GM18498 (cell line): ENCODE data around the gene TMEM179.

ENCODE experiments used
- ATAC-seq: cut with Tn5 transposase; IDR thresholded peaks from one replicate; pipeline ENCODE4 v1.9.1; 2021; ENCODE audit warnings: mild to moderate bottlenecking, moderate library complexity; ENCODE audit not compliant: unreplicated experiment

Gene TMEM179

DNA sequence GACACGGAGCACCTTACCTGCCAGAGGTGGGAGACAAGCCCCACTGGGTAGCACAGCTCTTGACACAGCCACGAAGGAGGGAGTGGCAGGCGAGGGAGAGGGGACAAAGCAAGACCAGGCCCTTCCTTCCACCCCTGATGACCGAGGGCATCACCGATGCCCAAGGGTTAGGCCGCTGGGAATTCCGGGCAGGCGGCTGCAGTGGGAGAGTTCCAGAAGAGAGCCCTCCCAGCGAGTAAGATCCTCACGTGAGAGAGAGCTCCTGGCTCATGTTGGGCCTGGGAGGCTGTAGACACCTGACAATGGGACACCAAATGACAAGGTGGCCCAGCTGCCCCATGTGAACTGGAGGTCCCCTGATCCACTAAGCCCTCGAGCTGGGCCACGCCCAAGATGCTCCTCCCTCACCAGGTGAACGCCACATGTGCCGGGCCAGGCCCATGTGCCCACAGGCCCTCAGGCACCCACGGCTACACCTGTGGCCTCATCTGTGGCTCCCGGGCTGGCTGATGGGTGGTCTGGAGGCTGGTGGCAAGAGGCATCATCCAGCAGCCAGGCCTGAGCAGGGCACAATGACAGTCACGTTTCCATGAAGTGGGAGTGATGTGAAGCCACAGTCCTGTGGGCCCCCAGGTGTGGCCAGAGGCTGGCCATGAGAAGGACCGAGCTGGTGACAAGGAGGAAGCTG, 57.1 kb downstream of the TMEM179 start:
- ATAC-seq = no peak

DNA sequence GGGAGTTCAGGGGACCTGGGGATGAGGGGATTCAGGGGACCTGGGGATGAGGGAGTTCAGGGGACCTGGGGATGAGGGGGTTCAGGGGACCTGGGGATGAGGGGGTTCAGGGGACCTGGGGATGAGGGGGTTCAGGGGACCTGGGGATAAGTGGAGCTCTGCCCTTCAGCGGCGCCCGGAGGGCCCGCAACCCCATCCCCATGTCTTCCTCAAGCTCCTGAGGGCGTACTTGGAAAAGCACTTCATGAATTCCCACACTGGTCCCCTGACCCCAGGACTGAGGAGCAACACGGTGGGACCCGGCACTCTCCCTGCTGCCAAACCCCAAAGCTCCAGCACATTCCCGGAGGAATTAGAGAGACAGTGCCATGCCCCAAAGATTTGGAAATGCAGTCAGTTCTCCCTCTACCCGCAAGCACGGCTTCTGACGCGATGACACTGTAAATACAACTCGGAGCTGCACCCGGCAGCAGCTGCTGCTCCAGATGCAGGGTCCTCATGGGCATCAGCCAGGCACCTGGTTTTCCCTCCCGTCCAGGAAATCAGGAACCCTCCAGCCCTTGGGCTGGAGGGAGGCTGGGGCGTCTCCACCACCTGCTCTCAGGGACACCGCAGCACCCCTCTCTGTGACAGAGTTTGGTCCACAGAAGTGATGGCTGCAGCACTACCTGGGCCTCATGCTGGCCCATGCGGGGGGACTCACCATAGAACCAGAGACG, 57.8 kb downstream of the TMEM179 start:
- ATAC-seq = no peak

DNA sequence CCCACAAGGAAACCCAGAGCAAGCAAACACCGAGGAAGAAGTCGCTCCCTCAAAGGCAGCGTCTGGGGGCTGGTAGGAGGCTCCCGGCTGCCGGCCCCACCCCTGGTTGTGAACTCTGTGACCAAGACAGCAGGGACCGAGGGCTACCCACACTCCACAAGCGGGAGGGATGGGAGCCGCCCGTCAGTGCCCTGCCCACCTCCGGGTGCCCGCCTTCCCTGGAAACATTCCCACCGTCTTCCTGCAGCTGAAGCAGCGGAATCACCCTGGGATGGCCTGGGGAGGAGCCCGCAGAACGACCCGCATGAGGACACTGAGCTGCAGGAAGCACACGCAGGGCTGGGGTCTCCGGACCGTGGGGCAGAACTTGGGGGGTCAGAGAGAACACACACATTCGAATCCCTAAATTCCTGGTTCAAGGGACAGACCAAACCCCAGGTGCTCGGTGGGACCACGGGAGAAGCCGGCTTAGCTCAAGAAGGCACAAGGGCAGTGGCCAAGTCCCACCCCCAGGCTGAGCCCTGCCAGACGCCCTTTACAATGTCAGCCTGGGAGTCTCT, 58.5 kb downstream of the TMEM179 start:
- ATAC-seq = no peak

DNA sequence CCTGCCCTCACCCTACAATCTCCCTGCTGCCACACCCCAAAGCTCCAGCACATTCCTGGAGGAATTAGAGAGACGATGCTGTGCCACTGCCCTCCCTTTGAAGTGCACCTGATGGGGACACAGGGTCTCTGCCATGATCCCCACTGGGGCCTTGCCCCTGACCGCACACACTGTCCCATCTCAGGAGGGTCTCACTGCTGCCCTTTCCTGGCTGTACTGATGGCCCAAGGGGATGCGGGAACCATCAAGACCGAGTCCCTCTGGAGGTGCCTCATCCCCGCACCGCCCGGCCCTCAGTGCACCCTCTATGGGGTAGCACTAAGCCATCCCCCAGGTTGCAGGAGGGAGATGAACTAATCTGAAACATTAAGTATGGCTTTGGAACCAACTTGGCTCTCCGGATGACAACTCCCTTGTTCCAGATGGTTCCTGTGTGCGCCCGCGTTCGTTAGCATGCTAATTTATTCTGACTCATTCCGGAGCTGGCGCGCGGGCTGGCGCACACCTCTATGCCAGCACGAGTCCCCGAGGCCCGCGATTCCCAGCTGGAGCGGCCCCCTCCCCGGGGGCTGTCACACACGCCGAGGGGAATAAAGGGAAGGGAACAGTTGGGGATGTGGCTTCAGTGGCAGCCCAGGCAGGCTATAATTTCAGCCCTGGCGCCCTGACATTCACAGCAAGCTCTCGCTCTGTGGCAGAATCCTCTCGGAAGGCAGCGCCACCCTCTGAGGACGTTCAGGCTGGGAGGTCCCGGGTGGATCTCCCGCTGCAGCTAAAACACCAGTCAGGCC, 59.2 kb downstream of the TMEM179 start:
- no peak for ATAC-seq

DNA sequence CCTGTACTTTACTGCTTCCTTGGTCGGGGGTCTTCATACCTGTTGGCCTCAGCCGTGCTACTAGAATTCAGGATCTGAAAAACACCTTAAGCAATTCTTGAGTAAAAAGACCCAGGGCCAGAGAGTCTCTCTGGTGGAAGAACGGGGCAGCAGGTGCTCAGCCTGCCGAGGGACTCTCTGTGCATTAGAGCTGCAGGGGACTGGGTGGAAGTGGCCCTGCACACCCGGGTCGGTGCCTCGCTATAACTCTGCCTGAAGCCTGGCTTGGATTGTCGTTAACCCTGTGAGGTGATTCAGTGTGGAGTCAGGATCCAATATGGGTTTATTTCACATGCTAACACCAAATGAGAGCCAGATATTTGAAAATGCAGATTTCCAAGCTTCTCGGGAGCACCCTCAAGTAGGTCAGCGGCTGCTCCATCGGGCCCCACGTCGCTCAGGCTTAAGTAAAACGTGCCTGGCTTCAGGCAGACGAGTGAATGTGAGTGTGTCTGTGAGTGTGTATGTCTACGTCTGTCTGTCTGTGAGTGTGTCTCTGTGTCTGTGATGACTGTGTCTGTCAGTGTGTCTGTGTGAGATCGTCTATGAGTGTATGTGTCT, 60.1 kb downstream of the TMEM179 start:
- ATAC-seq = no peak

DNA sequence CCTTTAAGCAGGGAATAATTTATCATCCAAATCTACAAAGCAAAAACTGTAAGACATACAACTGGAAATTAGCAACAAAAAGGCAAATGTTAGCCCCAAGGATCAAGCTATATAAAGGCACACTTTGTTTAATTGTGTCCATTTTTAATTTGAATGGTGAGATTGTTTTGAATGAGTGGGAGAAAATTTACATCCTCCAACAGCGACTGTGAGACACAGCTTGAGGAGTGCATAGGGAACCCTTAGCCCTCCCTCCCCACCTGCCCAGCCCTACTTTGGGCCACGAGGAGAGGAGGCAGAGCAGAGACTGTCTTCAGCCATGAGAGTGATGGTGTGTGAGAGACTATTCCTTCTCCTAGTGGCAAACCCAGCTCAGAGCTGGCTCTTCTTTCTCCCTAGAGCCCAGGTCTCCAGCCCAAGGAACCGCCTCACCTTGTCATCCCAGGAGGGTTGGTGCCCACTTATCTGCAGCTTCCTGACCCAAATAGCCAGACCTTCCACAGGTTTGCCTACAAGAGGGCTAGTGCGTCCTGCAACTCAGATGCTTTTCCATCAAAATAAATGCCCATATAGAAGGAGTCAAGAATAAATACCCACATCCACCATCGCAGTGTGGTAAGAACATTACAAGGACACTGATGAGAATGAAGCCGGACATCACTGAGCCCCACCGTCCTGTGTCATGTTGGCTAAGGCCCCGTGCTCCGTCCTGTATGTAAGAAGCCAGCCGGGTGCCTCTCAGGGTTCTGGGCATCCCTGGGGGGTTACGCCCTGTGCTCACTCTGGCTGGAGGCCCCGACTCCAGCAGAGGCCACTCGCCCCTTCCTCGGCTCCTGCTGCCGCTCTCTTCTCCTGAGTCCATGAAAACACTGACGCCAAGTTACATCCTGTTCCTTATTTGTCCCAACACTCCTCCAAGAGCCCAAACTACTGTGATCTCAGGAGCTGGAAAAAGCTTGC, 61.4 kb downstream of the TMEM179 start:
- no peak for ATAC-seq

DNA sequence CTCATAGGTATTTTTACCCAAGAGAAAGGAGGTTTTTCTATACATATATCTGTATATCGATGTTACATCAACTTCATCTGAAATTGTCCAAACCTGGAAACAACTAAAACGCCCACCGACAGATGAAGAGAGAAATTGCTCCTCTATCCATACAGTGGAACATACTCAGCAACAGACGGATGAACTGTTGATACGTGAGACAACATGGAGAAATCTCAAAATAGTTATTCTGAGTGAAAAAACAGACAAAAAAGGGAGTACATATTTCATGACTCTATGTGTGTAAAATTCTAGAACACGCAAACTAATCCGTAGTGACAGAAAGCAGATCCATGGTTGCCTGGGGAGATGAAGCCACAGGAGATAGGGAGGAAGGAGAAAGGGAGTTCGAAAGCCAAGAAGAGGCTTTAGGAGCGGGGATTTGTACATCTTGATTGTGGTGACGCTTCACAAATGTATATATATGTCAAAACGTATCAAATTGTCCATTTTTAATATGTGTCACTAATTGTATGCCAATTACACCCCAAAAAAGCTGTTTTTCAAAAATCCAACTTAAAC, 62.6 kb downstream of the TMEM179 start:
- no peak for ATAC-seq
